ENCODE results near the gene RGL3.
A peak's percentile ranks its signal among the peaks of the same experiment; 100 is the strongest.
"Not testable (repeated sequence)": the region's sequence is repeated elsewhere in the genome, so short reads cannot be mapped to it uniquely, and the experiment has no call there.

RGL3 gene

GRCh38 chr19:11361037-11361770 is 57.9 kb downstream of the RGL3 start:
- H3K4me3 ChIP-seq (ENCODE audit: low read depth, low read length) = no peak overlapping the region
- no peak for TF ChIP-seq CTCF (IDR thresholded peaks at IDR 0.05; ENCODE audit: low read depth, low read length)

GRCh38 chr19:11359421-11359820 is 59.7 kb downstream of the RGL3 start:
- no peak overlapping the region for H3K4me3 ChIP-seq (ENCODE audit: low read depth, low read length)
- TF ChIP-seq CTCF (IDR thresholded peaks at IDR 0.05; ENCODE audit: low read depth, low read length) = no peak

- TF ChIP-seq CTCF (IDR thresholded peaks at IDR 0.05; ENCODE audit: low read depth, low read length) = no peak
- no peak overlapping the region for H3K4me3 ChIP-seq (ENCODE audit: low read depth, low read length)
Observed at GRCh38 chr19:11356676-11357550, 62.2 kb downstream of the RGL3 start.

- H3K4me3 ChIP-seq (ENCODE audit: low read depth, low read length) = peak overlapping the region; percentile 61
- TF ChIP-seq CTCF (IDR thresholded peaks at IDR 0.05; ENCODE audit: low read depth, low read length) = no peak
Observed at GRCh38 chr19:11356074-11356397, 63.1 kb downstream of the RGL3 start.

GRCh38 chr19:11355160-11356073 is 63.7 kb downstream of the RGL3 start, which contains the start of gene PLPPR2:
PLPPR2 (plus strand) TSS chr19:11355432; CDS start chr19:11357674, 2,242 bp downstream.
- TF ChIP-seq CTCF (IDR thresholded peaks at IDR 0.05; ENCODE audit: low read depth, low read length) = no peak
- peak within 1 kb of the TSS; percentile 61 for H3K4me3 ChIP-seq (ENCODE audit: low read depth, low read length)

GRCh38 chr19:11354102-11354501 is 65.0 kb downstream of the RGL3 start:
- not testable (repeated sequence) for H3K4me3 ChIP-seq (ENCODE audit: low read depth, low read length)

- no peak for TF ChIP-seq CTCF (IDR thresholded peaks at IDR 0.05; ENCODE audit: low read depth, low read length)
Observed at GRCh38 chr19:11349171-11349570, 69.9 kb downstream of the RGL3 start.

More at GRCh38 chr19:11349171-11349570, 69.9 kb downstream of the RGL3 start:
- no peak overlapping the region for H3K4me3 ChIP-seq (ENCODE audit: low read depth, low read length)

All from WI38 (cell line).